GM19239 (cell line): ENCODE data around the gene MMGT1.
"Not testable (repeated sequence)": the region's sequence is repeated elsewhere in the genome, so short reads cannot be mapped to it uniquely, and the experiment has no call there.

Source experiments
- DNase-seq: peaks from one replicate; pipeline ENCODE4 v3.0.0; 2011; ENCODE audit warnings: low spot score; ENCODE audit not compliant: insufficient read length
- FAIRE-seq: peaks from 2 replicates; lab custom pipeline; 2011; peaks lifted over from hg19 to GRCh38; lab: Jason Lieb, UNC

Gene MMGT1

GRCh38 chrX:135931644-135932487 lies 41.9 kb downstream of the MMGT1 start:
- peak; percentile 2 for DNase-seq
- peak; percentile 79 for FAIRE-seq

GRCh38 chrX:135927897-135928296 lies 45.9 kb downstream of the MMGT1 start:
- no peak for DNase-seq
- FAIRE-seq = no peak

GRCh38 chrX:135923353-135923752 lies 50.4 kb downstream of the MMGT1 start:
- DNase-seq = no peak
- no peak for FAIRE-seq

GRCh38 chrX:135920516-135920915 lies 53.3 kb downstream of the MMGT1 start:
- DNase-seq, FAIRE-seq: not testable (repeated sequence)

- no peak for DNase-seq
Observed at GRCh38 chrX:135914404-135914803, 59.4 kb downstream of the MMGT1 start.

More at GRCh38 chrX:135914404-135914803, 59.4 kb downstream of the MMGT1 start:
- FAIRE-seq = peak; percentile 40
